Pulmonary artery endothelial cell (primary cell): ENCODE measurements around the gene NCOA7. TPM values are rescaled to one million over a fixed set of nuclear protein-coding genes. Genes with fewer than 3 reads are reported as not detected.
"Not testable (repeated sequence)": the region's sequence is repeated elsewhere in the genome, so short reads cannot be mapped to it uniquely, and the experiment has no call there.

Experiments used
- DNase-seq: peaks from one replicate; pipeline ENCODE4 v3.0.0-alpha.2; 2011; ENCODE audit warnings: low read depth, low spot score
- total RNA-seq: library from RNA; depleted of rRNA; stranded (reverse); fragments of >200 nt; gene quantifications from 2 replicates; pipeline ENCODE4 v1.2.3, GENCODE V29; 2014

The NCOA7 gene
- total RNA-seq, 1 donor from 2014 or later = 38.1 TPM

- peak; percentile 64 for DNase-seq
These were observed 128.2 kb downstream of the NCOA7 start for GRCh38 chr6:125918681-125919566.

GRCh38 chr6:125919618-125920017 lies 128.9 kb downstream of the NCOA7 start:
- no peak for DNase-seq

GRCh38 chr6:125922322-125922860 lies 131.6 kb downstream of the NCOA7 start:
- no peak for DNase-seq

- no peak for DNase-seq
These were observed 132.7 kb downstream of the NCOA7 start for GRCh38 chr6:125923366-125923877.

- DNase-seq = no peak
These were observed 133.4 kb downstream of the NCOA7 start for GRCh38 chr6:125924169-125924568.

GRCh38 chr6:125924697-125925358 lies 134.1 kb downstream of the NCOA7 start:
- no peak for DNase-seq

- no peak for DNase-seq
These were observed 136.0 kb downstream of the NCOA7 start for GRCh38 chr6:125926711-125927110.

GRCh38 chr6:125927761-125928160 lies 137.0 kb downstream of the NCOA7 start:
- no peak for DNase-seq

- DNase-seq = no peak
These were observed 140.1 kb downstream of the NCOA7 start for GRCh38 chr6:125930765-125931418.

GRCh38 chr6:125931733-125932450 lies 141.1 kb downstream of the NCOA7 start:
- no peak for DNase-seq

- DNase-seq = no peak
These were observed 141.7 kb downstream of the NCOA7 start for GRCh38 chr6:125932451-125932795.

- not testable (repeated sequence) for DNase-seq
These were observed 144.8 kb downstream of the NCOA7 start for GRCh38 chr6:125935520-125935919.

- DNase-seq = no peak
These were observed 148.3 kb downstream of the NCOA7 start for GRCh38 chr6:125939026-125939425.

- no peak for DNase-seq
These were observed 149.0 kb downstream of the NCOA7 start for GRCh38 chr6:125939791-125940190.

- no peak for DNase-seq
These were observed 149.7 kb downstream of the NCOA7 start for GRCh38 chr6:125940247-125941041.

GRCh38 chr6:125942672-125943527 lies 152.1 kb downstream of the NCOA7 start:
- DNase-seq = no peak

- DNase-seq = no peak
These were observed 153.0 kb downstream of the NCOA7 start for GRCh38 chr6:125943528-125944433.

GRCh38 chr6:125944434-125944816 lies 153.7 kb downstream of the NCOA7 start:
- DNase-seq = peak; percentile 86
